ENCODE results near the gene ABLIM3. TPM values are rescaled to one million over a fixed set of nuclear protein-coding genes. Genes with fewer than 3 reads are reported as not detected.

The ABLIM3 gene
- total RNA-seq (2022; extraction: Qiagen RNA extraction; ENCODE audit: low read depth), result 6.2 to 8.1 TPM (median 7.0 TPM) in 5 replicates

DNA sequence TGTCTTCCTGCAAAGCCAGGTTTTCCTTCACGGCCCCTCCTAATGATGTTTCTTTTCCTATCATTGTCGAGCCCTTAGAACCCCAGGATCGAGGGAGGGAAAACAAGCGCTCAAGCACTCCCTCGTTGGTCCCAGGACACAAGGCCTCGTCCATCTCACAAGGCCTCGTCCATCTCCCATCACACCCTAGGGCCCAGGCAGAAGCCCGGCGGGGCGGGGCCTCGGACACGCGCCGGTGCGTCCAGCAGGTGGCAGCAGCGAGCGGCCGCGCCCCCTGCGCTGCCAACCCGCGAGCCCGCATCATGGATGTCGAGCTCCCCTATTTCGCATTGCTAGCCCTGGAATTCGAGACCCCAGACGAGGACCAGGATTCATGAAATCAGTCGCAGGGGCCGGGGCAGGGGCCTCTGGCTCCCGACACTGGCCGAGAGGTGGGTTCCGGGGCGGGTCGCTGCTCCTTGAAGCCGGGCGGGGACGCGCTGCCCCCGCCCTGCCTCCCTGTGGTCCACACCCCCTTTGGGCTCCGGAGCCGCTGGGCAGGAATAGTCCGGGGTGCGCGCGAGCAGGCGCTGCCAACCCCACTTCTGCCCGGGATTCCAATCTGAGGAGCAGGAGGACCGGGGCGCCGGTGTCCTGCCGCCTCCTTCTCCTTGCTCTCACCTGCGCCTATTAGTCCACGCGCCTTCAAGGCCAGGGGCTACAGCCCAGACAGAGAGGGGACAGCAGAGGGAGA lies at the start of gene ABLIM3:
TSS of gene ABLIM3 (plus strand) at position 270 of the 733 bp plus-strand sequence. CDS start 603 bp downstream, outside the sequence.

DNA sequence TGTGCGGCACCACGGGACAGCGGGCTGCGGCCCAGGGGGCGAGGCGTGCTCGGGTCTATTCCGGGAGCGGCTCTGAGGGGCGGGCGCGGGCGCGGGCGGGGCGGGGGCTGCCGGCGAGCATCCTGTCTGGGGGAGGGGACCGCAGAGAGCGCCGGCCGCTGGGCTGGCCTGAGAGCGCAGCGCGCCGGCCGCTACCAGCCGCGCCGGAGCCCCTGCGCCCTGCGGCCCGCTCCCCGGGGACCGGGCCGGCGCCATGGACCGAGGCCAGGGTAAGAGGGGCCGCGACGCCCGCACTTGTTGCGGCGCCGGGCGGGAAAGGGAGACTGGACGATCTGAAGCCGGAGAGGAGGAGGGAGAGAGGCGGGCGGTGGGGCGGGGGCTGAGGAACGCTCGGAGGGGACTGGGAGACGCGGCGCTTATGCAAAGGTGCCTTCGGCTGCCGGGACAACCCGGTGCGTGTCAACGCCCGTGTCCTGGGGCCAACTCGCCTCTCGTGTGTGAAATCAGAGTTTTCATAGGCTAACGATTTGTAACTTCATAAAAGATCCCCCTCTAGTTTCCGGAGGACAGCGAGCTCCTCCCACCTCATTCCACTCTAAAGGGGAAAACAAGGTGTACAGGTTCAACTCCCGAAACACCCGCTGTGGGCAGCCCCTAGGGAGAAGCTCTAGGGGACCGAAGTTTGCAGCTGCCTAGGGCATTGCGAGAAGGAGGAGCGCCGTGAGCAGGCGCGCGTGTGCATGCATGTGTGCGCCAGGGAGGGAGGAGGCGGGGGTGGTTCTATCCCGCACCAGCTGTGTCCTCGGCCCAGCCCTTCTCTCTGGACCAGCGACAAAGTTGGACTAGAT lies 130.6 kb downstream of the ABLIM3 start, which contains the start of gene AFAP1L1:
TSS of gene AFAP1L1 (plus strand) at position 144 of the 848 bp plus-strand sequence. CDS start at position 254, 110 bp downstream.

Other genes starting within 250 kb of the ABLIM3 start
- 0.23 to 0.87 TPM (median 0.43 TPM) in 5 replicates for gene SH3TC2, start 78.4 kb upstream of the ABLIM3 start, total RNA-seq (2022; extraction: Qiagen RNA extraction; ENCODE audit: low read depth)
- 4.4 to 6.3 TPM (median 5.5 TPM) in 5 replicates for gene AFAP1L1, start 130.4 kb downstream of the ABLIM3 start, total RNA-seq (2022; extraction: Qiagen RNA extraction; ENCODE audit: low read depth)
- 7.2 to 8.8 TPM (median 7.5 TPM) in 5 replicates for gene GRPEL2, start 204.0 kb downstream of the ABLIM3 start, total RNA-seq (2022; extraction: Qiagen RNA extraction; ENCODE audit: low read depth)
- gene PCYOX1L, start 216.6 kb downstream of the ABLIM3 start, total RNA-seq (2022; extraction: Qiagen RNA extraction; ENCODE audit: low read depth), result 2.4 to 2.7 TPM (median 2.4 TPM) in 5 replicates
- 0.29 TPM in 1 of 5 replicates, not detected in the others for gene IL17B, start 237.8 kb downstream of the ABLIM3 start, total RNA-seq (2022; extraction: Qiagen RNA extraction; ENCODE audit: low read depth)

All from A549 treated with CpdA at 1 μM for 4 hours (cell line).